ENCODE measurements around the gene DRICH1.

DNA sequence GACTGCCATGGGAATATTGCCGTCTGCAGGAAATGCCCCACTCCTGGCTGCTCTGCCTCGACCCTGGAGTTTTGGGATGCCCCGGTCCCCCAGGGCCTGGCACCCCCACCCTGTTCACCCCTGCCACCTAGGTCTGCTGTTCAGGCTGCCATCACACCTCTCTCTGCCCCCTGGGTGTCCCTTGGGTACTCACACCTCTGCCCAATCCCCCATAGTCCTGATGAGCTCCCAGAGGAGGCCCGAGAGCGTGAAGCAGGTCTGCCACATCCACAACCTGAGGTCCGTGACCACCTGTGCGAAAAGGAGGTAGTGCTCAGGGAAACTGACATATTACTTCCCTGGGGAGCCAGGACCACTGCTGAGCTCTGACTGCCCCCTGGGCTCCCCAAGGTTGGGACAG, 20.2 kb upstream of the DRICH1 start:
- TF ChIP-seq POLR2AphosphoS5 (IDR thresholded peaks at IDR 0.05; ENCODE audit: low read depth, low read length): no peak
- no peak for TF ChIP-seq POLR2A (IDR thresholded peaks at IDR 0.05; ENCODE audit: low read depth, low read length)
- TF ChIP-seq PAX5 (IDR thresholded peaks at IDR 0.05; ENCODE audit: insufficient read depth, low read length, severe bottlenecking): no peak
